Transverse colon (tissue), 4 donors: ENCODE results near the gene CBX4. TPM values are rescaled to one million over a fixed set of nuclear protein-coding genes. Genes with fewer than 3 reads are reported as not detected.

Source experiments
- DNase-seq: peaks from one replicate; pipeline ENCODE4 v3.0.0-alpha.2; 2019
- H3K27ac ChIP-seq, 4 donors: fragments of 200-600 bp; sonication (generic); 2 replicates each; pipeline ENCODE4 v1.5.1; 2016 to 2018; ENCODE audit warnings: inconsistent platforms in 4 of 4
- H3K27me3 ChIP-seq: fragments of 200-600 bp; sonication (generic); 2 replicates; pipeline ENCODE4 v1.5.1; 2017; ENCODE audit warnings: inconsistent platforms
- H3K36me3 ChIP-seq, 4 donors: fragments of 200-600 bp; sonication (generic); 2 replicates each; pipeline ENCODE4 v1.5.1; 2017 to 2019; ENCODE audit warnings: inconsistent platforms in 4 of 4
- H3K4me1 ChIP-seq, 4 donors: fragments of 200-600 bp; sonication (generic); 2 replicates each; pipeline ENCODE4 v1.5.1; 2017 to 2020; ENCODE audit warnings: inconsistent platforms in 4 of 4
- H3K4me3 ChIP-seq, 4 donors: fragments of 200-600 bp; sonication (generic); 1 replicate in 1 of 4; 2 replicates in 3 of 4; pipeline versions ENCODE4 v1.5.1 to v1.6.1; 2017 to 2019; ENCODE audit warnings: inconsistent platforms in 4 of 4
- H3K9me3 ChIP-seq, 2 donors: fragments of 200-600 bp; sonication (generic); 2 replicates each; pipeline ENCODE4 v1.5.1; 2017 to 2019; ENCODE audit warnings: inconsistent platforms in 2 of 2
- EP300 ChIP-seq: sonication (generic); formaldehyde crosslinking; IDR thresholded peaks from one replicate; pipeline ENCODE4 v1.6.1; 2017; ENCODE audit warnings: antibody characterized with exemption, low read depth
- POLR2A ChIP-seq: fragments of 450-650 bp; IDR thresholded peaks from one replicate; pipeline ENCODE4 v1.6.1; 2016; ENCODE audit warnings: antibody characterized with exemption, mild to moderate bottlenecking, moderate library complexity
- POLR2AphosphoS5 ChIP-seq, 3 donors: sonication (generic); formaldehyde crosslinking; IDR thresholded peaks; one replicate each; pipeline ENCODE4 v1.6.1; 2016; ENCODE audit warnings: antibody characterized with exemption in 3 of 3
- WGBS, 2 donors: methylation state at CpG; one replicate each; pipeline ENCODE4 v1.1.5; 2018; ENCODE audit warnings: low coverage in 1 of 2; 5-methylcytosine and 5-hydroxymethylcytosine counted together
- in situ Hi-C, 4 donors: fragments of 200-750 bp; cut with MboI; loops; one replicate each; pipeline versions ENCODE4 v1.15.0 to v1.15.1; 2017; ENCODE audit warnings: low sequenced_read_pairs in 3 of 4, low pct_ligation_motif_present in 1 of 4, low pct_unique_long_range_greater_than_20kb in 1 of 4
- intact Hi-C: fragments of 100-400 bp; cut with DNase I; formaldehyde crosslinking; loops from one replicate; pipeline ENCODE4 v1.15.1; 2023; ENCODE audit warnings: low total_unique reads
- total RNA-seq, 4 donors: library from RNA; depleted of rRNA; stranded (reverse); fragments of >200 nt; gene quantifications; one replicate each; pipeline ENCODE4 v1.1.0, GENCODE V29; 2016
- TF ChIP-seq, protein P1 (sequence below), 5 experiments: fragments of 200-600 bp in 3 of 5; fragments of 450-650 bp in 2 of 5; sonication (generic) in 3 of 5; IDR thresholded peaks; 1 replicate in 2 of 5; 2 replicates in 3 of 5; pipeline ENCODE4 v1.5.1; 2016 to 2017; ENCODE audit warnings: antibody characterized with exemption in 5 of 5, inconsistent platforms in 3 of 5, mild to moderate bottlenecking in 2 of 5, moderate library complexity in 1 of 5

The CBX4 gene
- total RNA-seq, 4 donors from 2014 or later = 6.6 to 25.1 (median 8.3) TPM

DNA sequence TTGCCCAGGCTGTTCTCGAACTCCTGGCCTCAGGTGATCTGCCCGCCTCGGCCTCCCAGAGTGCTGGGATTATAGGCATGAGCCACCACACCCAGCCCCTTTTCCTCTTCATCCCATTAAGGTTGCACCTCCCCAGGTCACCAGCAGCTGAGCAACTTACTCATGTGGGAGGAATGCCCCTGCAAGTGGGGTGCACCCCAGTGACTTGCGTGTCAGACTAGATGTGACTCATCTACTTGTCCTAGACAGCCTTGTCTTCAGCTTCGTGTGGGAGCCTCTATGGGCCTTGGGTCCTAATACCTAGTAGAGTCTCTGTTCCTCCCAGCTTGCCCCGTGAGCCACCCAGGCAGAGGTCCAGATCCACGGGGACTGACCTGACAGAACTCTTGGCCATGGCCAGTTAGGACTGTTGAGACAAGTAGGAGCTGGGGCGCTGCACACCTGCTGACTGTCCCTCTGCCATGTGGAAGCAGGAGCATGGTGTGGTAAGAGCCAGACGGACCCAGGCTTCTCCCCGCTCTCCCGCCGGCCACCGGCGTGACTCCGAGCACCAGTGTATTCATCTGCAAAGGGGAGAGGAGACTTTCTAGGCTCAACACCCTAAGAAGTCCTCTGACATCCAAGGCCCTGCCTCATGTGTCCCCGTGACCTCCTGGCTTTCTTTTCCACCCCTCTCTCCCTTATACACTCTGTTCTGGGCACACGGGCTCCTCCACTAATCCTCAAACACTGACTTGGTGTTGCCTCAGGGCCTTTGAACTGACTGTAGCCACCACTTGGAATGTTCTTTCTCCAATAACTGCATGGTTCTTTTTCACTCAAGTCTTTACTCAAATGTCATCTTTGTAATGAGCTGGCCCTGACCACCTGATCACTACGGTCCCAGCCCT, 11.6 kb upstream of the CBX4 start:
- Histone ChIP-seq H3K9me3 (no peaks in the 10 kb centered on the region), H3K4me1 (peaks cover 0 to 15% (median 7%) of the 10 kb centered on the region in 4 donors), H3K4me3 (no peak overlapping the region), H3K36me3 (no peaks in the 10 kb centered on the region), H3K27ac (no peak overlapping the region), H3K27me3 (peaks cover 2% of the 10 kb centered on the region)
- TF ChIP-seq EP300 (no peak), POLR2A (no peak), POLR2AphosphoS5 (IDR thresholded peaks at IDR 0.05) (no peak)
- TF ChIP-seq, protein P1, sequence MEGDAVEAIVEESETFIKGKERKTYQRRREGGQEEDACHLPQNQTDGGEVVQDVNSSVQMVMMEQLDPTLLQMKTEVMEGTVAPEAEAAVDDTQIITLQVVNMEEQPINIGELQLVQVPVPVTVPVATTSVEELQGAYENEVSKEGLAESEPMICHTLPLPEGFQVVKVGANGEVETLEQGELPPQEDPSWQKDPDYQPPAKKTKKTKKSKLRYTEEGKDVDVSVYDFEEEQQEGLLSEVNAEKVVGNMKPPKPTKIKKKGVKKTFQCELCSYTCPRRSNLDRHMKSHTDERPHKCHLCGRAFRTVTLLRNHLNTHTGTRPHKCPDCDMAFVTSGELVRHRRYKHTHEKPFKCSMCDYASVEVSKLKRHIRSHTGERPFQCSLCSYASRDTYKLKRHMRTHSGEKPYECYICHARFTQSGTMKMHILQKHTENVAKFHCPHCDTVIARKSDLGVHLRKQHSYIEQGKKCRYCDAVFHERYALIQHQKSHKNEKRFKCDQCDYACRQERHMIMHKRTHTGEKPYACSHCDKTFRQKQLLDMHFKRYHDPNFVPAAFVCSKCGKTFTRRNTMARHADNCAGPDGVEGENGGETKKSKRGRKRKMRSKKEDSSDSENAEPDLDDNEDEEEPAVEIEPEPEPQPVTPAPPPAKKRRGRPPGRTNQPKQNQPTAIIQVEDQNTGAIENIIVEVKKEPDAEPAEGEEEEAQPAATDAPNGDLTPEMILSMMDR (IDR thresholded peaks at IDR 0.05) = no peak
- 87 to 91% methylated on average over 9 to 18 of the region's 18 CpGs for WGBS, 2 donors
- intact Hi-C loops (no loop called here), in situ Hi-C loops (no loop called here)
- DNase-seq = no peak

DNA sequence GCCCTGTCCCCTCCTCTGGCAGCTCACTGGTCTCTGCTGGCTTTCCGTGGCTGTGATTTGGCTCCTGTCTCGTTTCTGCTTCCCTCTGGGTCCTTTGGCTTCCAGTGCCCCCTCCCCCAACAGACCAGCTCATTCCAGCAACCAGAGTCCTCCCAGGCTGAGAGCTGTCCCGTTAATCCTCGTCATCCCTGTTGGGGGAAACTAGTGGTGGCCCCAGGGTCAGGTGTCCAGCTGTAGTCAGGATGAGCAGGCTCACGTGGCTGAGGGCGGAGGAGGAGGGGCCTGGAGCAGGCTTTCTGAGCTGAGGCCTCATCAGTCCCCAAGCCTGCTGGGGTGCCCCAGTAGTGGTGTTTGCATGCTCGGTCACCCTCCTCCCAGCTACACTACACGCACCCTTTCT, 10.7 kb upstream of the CBX4 start:
- no peak overlapping the region for H3K27ac ChIP-seq
- no peaks in the 10 kb centered on the region for H3K9me3 ChIP-seq
- in situ Hi-C loops = no loop called here
- TF ChIP-seq, protein P1 (IDR thresholded peaks at IDR 0.05) = no peak
- TF ChIP-seq EP300 = no peak
- no peak for TF ChIP-seq POLR2A
- TF ChIP-seq POLR2AphosphoS5 (IDR thresholded peaks at IDR 0.05) = no peak
- 74 to 92% methylated on average over 2 to 8 of the region's 8 CpGs for WGBS, 2 donors
- DNase-seq = no peak
- peaks cover 7 to 24% (median 14%) of the 10 kb centered on the region in 4 donors for H3K4me1 ChIP-seq
- no peak overlapping the region for H3K4me3 ChIP-seq
- no peaks in the 10 kb centered on the region for H3K27me3 ChIP-seq
- intact Hi-C loops = no loop called here
- no peaks in the 10 kb centered on the region for H3K36me3 ChIP-seq

DNA sequence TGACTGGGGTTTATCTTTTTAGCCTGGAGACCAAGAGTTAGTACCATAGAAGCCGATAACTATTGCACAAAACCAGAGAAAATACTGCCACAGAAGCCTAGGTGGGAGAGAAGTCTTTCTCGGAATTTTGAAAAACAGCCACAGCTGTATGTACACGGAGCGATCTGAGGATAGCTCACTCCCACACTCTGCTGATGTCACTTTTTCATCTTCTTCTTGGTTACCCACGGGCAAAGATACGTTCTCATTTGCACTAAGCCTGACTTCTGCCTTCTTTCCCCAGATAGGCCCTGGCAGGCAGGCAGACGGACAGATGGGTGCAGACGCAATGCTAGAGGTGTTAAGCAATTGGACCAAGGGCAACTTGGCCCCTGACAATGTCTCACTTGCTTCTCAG, 9.1 kb upstream of the CBX4 start:
- Histone ChIP-seq H3K36me3 (no peaks in the 10 kb centered on the region), H3K9me3 (no peaks in the 10 kb centered on the region), H3K4me1 (peaks cover 12 to 39% (median 29%) of the 10 kb centered on the region in 4 donors), H3K4me3 (no peak overlapping the region), H3K27me3 (peaks cover 6% of the 10 kb centered on the region), H3K27ac (no peak overlapping the region)
- intact Hi-C loops (no loop called here), in situ Hi-C loops (no loop called here)
- 82% methylated on average over 8 of the region's 8 CpGs; no CpG with 5 or more reads in 1 of the 2 donors for WGBS, 2 donors
- TF ChIP-seq POLR2AphosphoS5 (IDR thresholded peaks at IDR 0.05) (no peak), POLR2A (no peak), EP300 (no peak)
- TF ChIP-seq, protein P1 (IDR thresholded peaks at IDR 0.05) = no peak
- no peak for DNase-seq

DNA sequence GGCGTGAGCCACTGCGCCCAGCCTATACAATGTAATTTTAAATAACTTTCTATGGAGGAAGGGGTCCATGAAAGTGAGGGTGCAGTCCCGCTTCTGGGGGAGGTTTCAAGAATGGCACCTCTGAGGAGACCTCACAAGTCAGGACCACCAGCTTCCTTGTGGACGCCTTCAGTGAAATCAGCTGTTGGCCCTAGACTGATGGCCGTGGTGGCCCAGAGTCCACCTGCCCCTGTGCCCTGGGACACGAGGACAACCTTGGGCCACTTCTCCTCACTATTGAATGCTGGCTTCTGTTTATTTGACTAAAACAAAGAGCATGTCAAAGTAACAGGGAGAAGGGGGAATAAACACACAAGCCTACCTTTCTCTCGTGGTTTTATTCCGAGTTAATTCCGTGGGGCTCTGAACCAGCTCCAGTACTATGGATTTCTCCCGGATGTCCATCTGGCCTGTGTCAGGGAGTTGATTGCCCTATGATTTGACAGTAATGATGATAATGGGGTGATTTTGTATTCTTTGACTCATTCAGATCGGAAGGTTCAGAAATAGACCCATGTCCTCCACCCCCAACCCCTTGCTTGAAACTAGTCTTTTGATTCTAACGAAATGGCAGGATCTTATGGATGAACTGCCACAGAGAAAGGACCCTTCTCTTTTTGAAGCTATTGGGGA, 8.6 kb upstream of the CBX4 start:
- intact Hi-C loops (no loop called here), in situ Hi-C loops (no loop called here)
- Histone ChIP-seq H3K27ac (no peak overlapping the region), H3K36me3 (no peaks in the 10 kb centered on the region), H3K9me3 (no peaks in the 10 kb centered on the region), H3K27me3 (peaks cover 11% of the 10 kb centered on the region), H3K4me1 (peaks cover 14 to 39% (median 32%) of the 10 kb centered on the region in 4 donors), H3K4me3 (no peak overlapping the region)
- 77 to 88% methylated on average over 9 to 12 of the region's 12 CpGs for WGBS, 2 donors
- no peak for DNase-seq
- no peak for TF ChIP-seq POLR2A
- TF ChIP-seq EP300 = no peak
- TF ChIP-seq, protein P1 (IDR thresholded peaks at IDR 0.05) = no peak
- TF ChIP-seq POLR2AphosphoS5 (IDR thresholded peaks at IDR 0.05) = no peak
